Activated naive CD4-positive, alpha-beta T cell treated with anti-CD3 and anti-CD28 coated beads, Interleukin-2, amount 10 ng/mL, durations not matched to agents 7 days and 5 days (primary cell): ENCODE data around the gene NRG2.

ENCODE experiments used
- CTCF ChIA-PET: fragments of 350-600 bp; sonication (Branson Sonifier 250); formaldehyde crosslinking; loops from one replicate; lab custom pipeline; 2021; ENCODE audit warnings: antibody characterized with exemption; lab: Charles Lee
- DNase-seq: peaks from one replicate; pipeline ENCODE4 v3.0.0-alpha.2; 2020
- H3K27ac Mint-ChIP-seq: one replicate; pipeline ENCODE4 v1.8.0; 2021; ENCODE audit warnings: mild to moderate bottlenecking, moderate library complexity, mixed read lengths
- H3K27me3 Mint-ChIP-seq: one replicate; pipeline ENCODE4 v1.8.0; 2021; ENCODE audit warnings: mild to moderate bottlenecking, mixed read lengths
- H3K36me3 Mint-ChIP-seq: one replicate; pipeline ENCODE4 v1.8.0; 2021; ENCODE audit warnings: mixed read lengths
- H3K4me1 Mint-ChIP-seq: one replicate; pipeline ENCODE4 v1.8.0; 2021; ENCODE audit warnings: mixed read lengths
- H3K4me3 Mint-ChIP-seq: one replicate; pipeline ENCODE4 v1.8.0; 2021; ENCODE audit warnings: mild to moderate bottlenecking, moderate library complexity, mixed read lengths
- H3K9me3 Mint-ChIP-seq: one replicate; pipeline ENCODE4 v1.8.0; 2021; ENCODE audit warnings: mixed read lengths

NRG2 gene

DNA sequence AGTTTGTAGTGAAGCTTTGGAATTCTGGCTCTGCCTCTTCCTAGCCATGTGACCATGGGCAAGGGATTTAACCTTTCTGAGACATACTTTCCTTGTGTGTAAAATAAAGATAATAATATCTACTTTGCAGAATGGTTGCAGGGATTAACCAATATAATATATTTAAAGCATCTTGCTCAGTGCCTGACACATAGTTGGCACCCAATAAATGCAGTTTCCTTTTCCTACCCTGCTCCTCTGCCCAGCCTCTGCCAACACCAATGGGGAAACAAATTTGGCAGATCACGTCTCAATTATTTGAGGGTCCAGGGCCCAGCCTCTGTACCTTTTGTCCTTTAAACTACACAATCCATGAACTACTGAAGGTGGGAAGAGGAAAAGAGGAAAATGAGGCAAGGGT is 91.1 kb downstream of the NRG2 start:
- Mint-ChIP-seq H3K27ac (no peak overlapping the region), H3K36me3 (no peaks in the 10 kb centered on the region), H3K9me3 (no peaks in the 10 kb centered on the region), H3K4me3 (no peak overlapping the region), H3K27me3 (peaks cover 40% of the 10 kb centered on the region), H3K4me1 (no peaks in the 10 kb centered on the region)
- no peak for DNase-seq
- CTCF ChIA-PET: interaction anchor here (0.8 to 1.6 kb wide), 3 partner anchors 14 to 165 kb away, joined by 3 to 4 read pairs (median 3); no protein-coding TSS in a partner anchor

GRCh38 chr5:139951296-139951924 is 91.7 kb downstream of the NRG2 start:
- no peak for DNase-seq
- Mint-ChIP-seq H3K4me1 (no peaks in the 10 kb centered on the region), H3K27ac (no peak overlapping the region), H3K4me3 (no peak overlapping the region), H3K36me3 (no peaks in the 10 kb centered on the region), H3K27me3 (peaks cover 38% of the 10 kb centered on the region), H3K9me3 (no peaks in the 10 kb centered on the region)
- CTCF ChIA-PET: no interaction called here

GRCh38 chr5:139950436-139950835 is 92.7 kb downstream of the NRG2 start:
- Mint-ChIP-seq H3K27ac (no peak overlapping the region), H3K36me3 (no peaks in the 10 kb centered on the region), H3K27me3 (peaks cover 28% of the 10 kb centered on the region), H3K4me3 (no peak overlapping the region), H3K9me3 (no peaks in the 10 kb centered on the region), H3K4me1 (no peaks in the 10 kb centered on the region)
- CTCF ChIA-PET: interaction anchor here (1.8 kb wide), 1 partner anchor 18 kb away, joined by 10 read pairs; no protein-coding TSS in a partner anchor
- no peak for DNase-seq

- H3K4me1 Mint-ChIP-seq: no peaks in the 10 kb centered on the region
- no peaks in the 10 kb centered on the region for H3K9me3 Mint-ChIP-seq
- CTCF ChIA-PET: interaction anchor here (1.8 kb wide), 1 partner anchor 19 kb away, joined by 10 read pairs; no protein-coding TSS in a partner anchor
- H3K27ac Mint-ChIP-seq: no peak overlapping the region
- H3K4me3 Mint-ChIP-seq: no peak overlapping the region
- H3K36me3 Mint-ChIP-seq: no peaks in the 10 kb centered on the region
- no peak for DNase-seq
- H3K27me3 Mint-ChIP-seq: peaks cover 31% of the 10 kb centered on the region
Measured at GRCh38 chr5:139949710-139950109, 93.4 kb downstream of the NRG2 start.

- Mint-ChIP-seq H3K27me3 (peaks cover 31% of the 10 kb centered on the region), H3K9me3 (no peaks in the 10 kb centered on the region), H3K27ac (no peak overlapping the region), H3K36me3 (no peaks in the 10 kb centered on the region), H3K4me1 (no peaks in the 10 kb centered on the region), H3K4me3 (no peak overlapping the region)
- CTCF ChIA-PET: no interaction called here
- no peak for DNase-seq
Measured at GRCh38 chr5:139947727-139948126, 95.4 kb downstream of the NRG2 start.

DNA sequence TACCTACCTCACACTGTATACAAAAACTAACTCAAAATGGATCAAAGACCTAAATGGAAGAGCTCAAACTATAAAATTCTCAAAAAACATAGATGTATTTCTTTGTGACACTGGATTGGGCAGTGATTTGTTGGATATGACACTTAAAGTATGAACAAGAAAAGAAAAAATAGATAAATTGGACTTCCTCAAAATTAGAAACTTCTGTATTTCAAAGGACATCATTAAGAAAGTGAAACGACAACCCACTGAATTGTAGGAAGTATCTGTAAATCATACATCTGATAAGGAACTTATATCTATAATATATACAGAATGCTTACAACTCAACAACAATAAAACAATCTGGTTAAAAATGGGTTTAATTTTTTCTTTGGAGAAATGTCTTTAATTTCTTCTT is 96.7 kb downstream of the NRG2 start:
- no peak overlapping the region for H3K27ac Mint-ChIP-seq
- H3K36me3 Mint-ChIP-seq: no peaks in the 10 kb centered on the region
- H3K4me3 Mint-ChIP-seq: no peak overlapping the region
- no peak for DNase-seq
- H3K9me3 Mint-ChIP-seq: peaks cover 2% of the 10 kb centered on the region
- H3K27me3 Mint-ChIP-seq: peaks cover 36% of the 10 kb centered on the region
- CTCF ChIA-PET: interaction anchor here (1.0 kb wide), 1 partner anchor 159 kb away, joined by 3 read pairs; no protein-coding TSS in a partner anchor
- no peaks in the 10 kb centered on the region for H3K4me1 Mint-ChIP-seq

- Mint-ChIP-seq H3K4me1 (no peaks in the 10 kb centered on the region), H3K4me3 (no peak overlapping the region), H3K27ac (no peak overlapping the region), H3K27me3 (peaks cover 36% of the 10 kb centered on the region), H3K36me3 (no peaks in the 10 kb centered on the region), H3K9me3 (peaks cover 2% of the 10 kb centered on the region)
- CTCF ChIA-PET: interaction anchor here (1.0 kb wide), 1 partner anchor 159 kb away, joined by 3 read pairs; no protein-coding TSS in a partner anchor
- DNase-seq: no peak
Measured at GRCh38 chr5:139946006-139946405, 97.1 kb downstream of the NRG2 start.

DNA sequence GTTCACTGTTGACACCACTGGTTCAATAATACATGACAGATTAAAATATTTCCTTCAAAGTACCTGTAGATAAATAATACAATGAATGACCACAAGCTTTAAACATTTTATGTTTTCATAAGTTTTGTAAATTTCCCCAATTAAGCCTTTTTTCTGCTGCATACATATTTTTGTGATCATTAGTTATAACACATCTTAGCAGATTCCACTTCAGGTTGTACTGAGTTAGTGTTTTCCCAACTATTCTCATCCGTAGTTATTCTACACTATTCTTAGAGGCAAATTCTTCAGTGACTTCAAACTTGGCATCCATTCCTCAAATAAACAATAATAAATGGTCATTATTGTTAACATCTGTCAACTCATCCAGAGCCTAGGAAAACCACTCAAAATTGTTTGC is 100.9 kb downstream of the NRG2 start:
- Mint-ChIP-seq H3K27ac (no peak overlapping the region), H3K27me3 (peaks cover 39% of the 10 kb centered on the region), H3K36me3 (no peaks in the 10 kb centered on the region), H3K9me3 (peaks cover 2% of the 10 kb centered on the region), H3K4me3 (no peak overlapping the region), H3K4me1 (no peaks in the 10 kb centered on the region)
- DNase-seq: no peak
- CTCF ChIA-PET: interaction anchor here (1.2 kb wide), 2 partner anchors 8 to 27 kb away, joined by 3 to 4 read pairs; no protein-coding TSS in a partner anchor

- Mint-ChIP-seq H3K27ac (no peak overlapping the region), H3K36me3 (no peaks in the 10 kb centered on the region), H3K4me1 (no peaks in the 10 kb centered on the region), H3K4me3 (no peak overlapping the region), H3K27me3 (peaks cover 28% of the 10 kb centered on the region), H3K9me3 (no peaks in the 10 kb centered on the region)
- DNase-seq: no peak
- CTCF ChIA-PET: interaction anchor here (0.6 kb wide), 1 partner anchor 442 kb away, joined by 3 read pairs; no protein-coding TSS in a partner anchor
Measured at GRCh38 chr5:139930406-139930805, 112.7 kb downstream of the NRG2 start.

DNA sequence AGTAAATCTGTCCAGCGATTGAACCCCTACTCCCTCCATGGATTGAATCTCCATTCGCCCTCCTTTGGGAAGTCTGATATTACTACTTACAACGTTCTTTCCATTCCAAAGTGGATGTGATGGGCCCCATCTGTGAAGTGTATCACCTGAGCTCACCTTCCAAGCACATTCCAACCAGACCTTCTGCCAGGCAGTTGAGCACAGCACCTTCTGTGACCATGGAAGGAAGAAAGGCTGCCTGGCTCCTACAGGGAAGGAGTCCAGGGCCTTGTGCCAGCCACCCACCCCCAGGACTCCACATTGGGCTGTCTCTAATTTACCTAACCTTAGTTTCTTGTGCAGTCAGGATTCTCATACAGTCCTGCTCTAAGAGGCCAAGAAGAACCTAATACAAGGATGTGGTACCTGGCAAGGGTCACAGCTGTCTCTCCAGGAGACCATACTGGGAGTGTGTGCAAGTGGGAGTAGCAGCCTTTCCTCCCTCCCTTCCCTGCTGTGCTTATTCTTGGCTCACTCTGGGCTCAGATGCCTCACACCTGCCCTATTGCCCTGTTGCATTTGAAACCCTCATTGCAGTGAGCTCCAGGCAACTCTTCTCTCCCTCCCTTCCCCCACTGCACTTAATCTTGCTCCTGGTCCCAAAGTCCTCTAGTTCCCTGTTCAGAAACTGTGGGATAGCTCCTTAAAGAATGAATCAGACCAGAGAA is 116.1 kb downstream of the NRG2 start:
- Mint-ChIP-seq H3K4me1 (no peaks in the 10 kb centered on the region), H3K27me3 (peaks cover 45% of the 10 kb centered on the region), H3K9me3 (no peaks in the 10 kb centered on the region), H3K27ac (no peak overlapping the region), H3K36me3 (no peaks in the 10 kb centered on the region), H3K4me3 (no peak overlapping the region)
- no peak for DNase-seq
- CTCF ChIA-PET: no interaction called here

GRCh38 chr5:139925650-139926640 is 117.2 kb downstream of the NRG2 start:
- no peaks in the 10 kb centered on the region for H3K9me3 Mint-ChIP-seq
- H3K4me3 Mint-ChIP-seq: no peak overlapping the region
- H3K27me3 Mint-ChIP-seq: peaks cover 45% of the 10 kb centered on the region
- no peaks in the 10 kb centered on the region for H3K4me1 Mint-ChIP-seq
- no peak for DNase-seq
- no peaks in the 10 kb centered on the region for H3K36me3 Mint-ChIP-seq
- CTCF ChIA-PET: interaction anchor here (1.0 kb wide), 1 partner anchor 42 kb away, joined by 3 read pairs; no protein-coding TSS in a partner anchor
- H3K27ac Mint-ChIP-seq: no peak overlapping the region

DNA sequence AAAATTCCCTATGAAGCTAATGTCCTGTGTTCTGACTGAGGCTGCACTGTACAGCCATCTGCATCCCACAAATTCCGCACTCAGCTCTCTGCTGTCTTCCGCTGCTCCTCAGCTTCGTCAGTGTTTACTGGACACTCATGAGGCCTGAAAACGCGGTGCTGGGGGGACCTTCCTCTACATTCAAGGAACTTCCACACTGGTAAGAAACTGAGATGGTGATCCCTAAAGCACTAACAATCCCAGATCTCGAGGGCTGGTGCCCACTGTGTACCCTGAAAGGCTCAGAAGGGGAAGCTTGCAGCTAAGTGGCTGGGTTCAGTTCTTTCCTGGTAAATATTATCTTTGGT is 117.9 kb downstream of the NRG2 start:
- Mint-ChIP-seq H3K4me3 (no peak overlapping the region), H3K9me3 (no peaks in the 10 kb centered on the region), H3K27me3 (peaks cover 49% of the 10 kb centered on the region), H3K27ac (no peak overlapping the region), H3K36me3 (no peaks in the 10 kb centered on the region), H3K4me1 (no peaks in the 10 kb centered on the region)
- DNase-seq: no peak
- CTCF ChIA-PET: interaction anchor here (1.0 kb wide), 1 partner anchor 43 kb away, joined by 3 read pairs; no protein-coding TSS in a partner anchor

GRCh38 chr5:139924294-139925215 is 118.5 kb downstream of the NRG2 start:
- no peaks in the 10 kb centered on the region for H3K9me3 Mint-ChIP-seq
- CTCF ChIA-PET: no interaction called here
- H3K36me3 Mint-ChIP-seq: no peaks in the 10 kb centered on the region
- no peaks in the 10 kb centered on the region for H3K4me1 Mint-ChIP-seq
- no peak overlapping the region for H3K27ac Mint-ChIP-seq
- H3K27me3 Mint-ChIP-seq: peaks cover 43% of the 10 kb centered on the region
- no peak overlapping the region for H3K4me3 Mint-ChIP-seq
- no peak for DNase-seq
